Omental fat pad (tissue), 4 donors: Measurements from ENCODE around the gene FAM83F. TPM values are rescaled to one million over a fixed set of nuclear protein-coding genes. Genes with fewer than 3 reads are reported as not detected.

Experiments
- ATAC-seq: fragments of 150-250 bp; one replicate; pipeline ENCODE4 v1.9.1; 2016; ENCODE audit warnings: mild to moderate bottlenecking, moderate library complexity; ENCODE audit not compliant: low FRiP score
- DNase-seq: peaks from one replicate; pipeline ENCODE4 v3.0.0-alpha.2; 2019; ENCODE audit warnings: low spot score
- CTCF ChIP-seq, 3 donors: fragments of 450-650 bp; IDR thresholded peaks; one replicate each; pipeline ENCODE4 v1.5.1; 2016 to 2017; ENCODE audit warnings: antibody characterized with exemption in 3 of 3, mild to moderate bottlenecking in 3 of 3, moderate library complexity in 2 of 3
- total RNA-seq, 4 donors: library from RNA; depleted of rRNA; stranded (reverse); fragments of >200 nt; gene quantifications; one replicate each; pipeline ENCODE4 v1.1.0, GENCODE V29; 2016

FAM83F gene
- total RNA-seq, 4 donors from 2014 or later, result 0.37 to 0.84 (median 0.57) TPM

- DNase-seq (no peak), ATAC-seq (no peak)
- no peak for TF ChIP-seq CTCF (IDR thresholded peaks at IDR 0.05)
These were observed 56.6 kb downstream of the FAM83F start for GRCh38 chr22:40051322-40051721.

GRCh38 chr22:40053460-40053859, 58.7 kb downstream of the FAM83F start:
- no peak for DNase-seq

GRCh38 chr22:40054486-40054885, 59.7 kb downstream of the FAM83F start:
- ATAC-seq (no peak), DNase-seq (no peak)
- no peak for TF ChIP-seq CTCF (IDR thresholded peaks at IDR 0.05)

More at GRCh38 chr22:40053460-40053859, 58.7 kb downstream of the FAM83F start:
- TF ChIP-seq CTCF (IDR thresholded peaks at IDR 0.05), result no peak
- ATAC-seq, result no peak

- no peak for TF ChIP-seq CTCF (IDR thresholded peaks at IDR 0.05)
- no peak for DNase-seq
- ATAC-seq, result no peak
These were observed 60.6 kb downstream of the FAM83F start for GRCh38 chr22:40055143-40055883.

- TF ChIP-seq CTCF (IDR thresholded peaks at IDR 0.05), result no peak
- DNase-seq (no peak), ATAC-seq (no peak)
These were observed 61.4 kb downstream of the FAM83F start for GRCh38 chr22:40056154-40056553.

GRCh38 chr22:40056559-40056958, 61.8 kb downstream of the FAM83F start:
- no peak for TF ChIP-seq CTCF (IDR thresholded peaks at IDR 0.05)
- DNase-seq (no peak), ATAC-seq (no peak)

- no peak for TF ChIP-seq CTCF (IDR thresholded peaks at IDR 0.05)
These were observed 62.9 kb downstream of the FAM83F start for GRCh38 chr22:40057652-40058051.

More at GRCh38 chr22:40057652-40058051, 62.9 kb downstream of the FAM83F start:
- ATAC-seq (no peak), DNase-seq (no peak)
